Stimulated activated CD4-positive, alpha-beta T cell treated with anti-CD3 and anti-CD28 coated beads, Interleukin-4, amount 100 ng/mL, for 48 hours (primary cell): ENCODE data around the gene DBN1.

Experiments
- DNase-seq, 2 donors: peaks; one replicate each; pipeline ENCODE4 v3.0.0-alpha.2; 2020; ENCODE audit warnings: low read depth in 2 of 2

The DBN1 gene

DNA sequence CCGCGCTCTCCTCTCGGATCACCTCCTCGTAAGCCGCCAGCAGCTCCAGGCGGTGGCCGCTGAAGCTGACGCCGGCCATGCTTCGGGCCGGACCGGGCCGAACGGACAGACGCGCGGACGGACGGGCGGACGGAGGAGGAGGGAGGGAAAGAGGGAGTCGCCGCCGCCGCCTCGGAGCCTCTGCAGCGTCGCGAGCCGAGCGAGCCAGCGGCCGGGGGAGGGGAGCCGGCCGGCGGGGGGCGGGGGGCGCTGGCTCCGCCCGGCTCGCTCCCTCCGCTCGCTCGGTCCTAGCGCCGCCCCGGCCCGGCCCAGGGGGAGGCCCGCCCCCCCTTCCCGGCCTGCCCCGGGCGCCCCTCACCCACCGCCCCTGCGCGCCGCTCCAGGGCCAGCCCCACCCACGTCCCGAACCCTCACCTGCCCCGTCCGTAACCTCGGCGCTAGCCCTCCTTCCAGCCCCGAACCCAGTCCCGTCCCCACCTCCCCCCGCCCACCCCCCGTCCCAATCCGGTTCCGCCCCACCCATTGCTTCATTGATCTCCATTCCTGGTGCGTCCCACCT, at the start of gene DBN1:
DBN1 (minus strand) TSS at position 192 of the 559 bp plus-strand sequence; CDS start at position 79, 113 bp downstream.
- no peak for DNase-seq

DNA sequence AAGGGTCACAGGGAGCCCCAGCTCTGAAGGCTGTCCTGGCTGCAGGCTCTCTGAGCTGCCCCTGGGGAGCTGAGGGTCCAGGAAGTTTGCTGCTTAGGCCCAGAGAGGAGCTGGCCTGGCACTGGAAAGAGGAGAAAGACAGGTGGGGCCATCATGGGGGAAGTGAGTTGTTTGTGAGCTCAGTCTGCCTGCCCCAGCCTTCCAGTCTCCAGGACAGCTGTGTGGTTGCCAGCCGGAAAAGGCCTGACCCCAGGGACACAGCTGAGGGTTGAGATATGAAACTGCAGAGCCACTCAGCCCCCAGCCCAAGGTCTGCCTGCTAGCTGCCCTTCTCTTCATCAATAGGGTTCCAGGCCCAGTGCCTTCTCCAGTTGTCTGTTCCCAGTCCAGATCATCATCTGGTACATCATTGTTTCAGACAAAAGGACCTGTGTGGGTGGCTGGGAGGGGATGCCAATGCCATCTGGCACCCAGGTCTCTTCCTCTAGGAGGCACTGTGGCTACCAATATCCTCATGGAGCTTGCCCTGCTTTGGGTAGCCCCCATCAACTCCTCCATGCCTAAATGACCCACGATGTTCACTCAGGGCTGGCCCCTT, 47.6 kb upstream of the DBN1 start:
- no peak for DNase-seq

DNA sequence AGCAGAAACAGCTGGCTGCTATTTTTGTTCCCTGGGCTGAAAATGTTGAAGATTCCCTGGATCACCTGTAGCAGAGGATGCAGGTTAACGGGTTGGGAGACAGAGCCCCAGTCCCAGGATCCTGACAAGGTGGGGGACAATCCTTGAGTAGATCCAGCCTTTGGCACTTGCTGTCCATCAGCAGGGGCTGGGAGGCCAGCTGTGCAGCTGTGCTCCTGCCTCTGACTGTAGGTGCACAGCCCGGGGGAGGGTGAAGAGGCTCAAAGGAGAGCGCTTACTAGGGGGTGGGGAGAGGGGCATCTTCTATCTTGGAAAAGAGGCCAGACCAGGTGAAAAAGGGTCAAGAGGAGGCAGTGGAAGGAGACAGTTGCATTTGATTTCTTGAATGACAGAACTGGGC, 46.8 kb upstream of the DBN1 start:
- no peak for DNase-seq

DNA sequence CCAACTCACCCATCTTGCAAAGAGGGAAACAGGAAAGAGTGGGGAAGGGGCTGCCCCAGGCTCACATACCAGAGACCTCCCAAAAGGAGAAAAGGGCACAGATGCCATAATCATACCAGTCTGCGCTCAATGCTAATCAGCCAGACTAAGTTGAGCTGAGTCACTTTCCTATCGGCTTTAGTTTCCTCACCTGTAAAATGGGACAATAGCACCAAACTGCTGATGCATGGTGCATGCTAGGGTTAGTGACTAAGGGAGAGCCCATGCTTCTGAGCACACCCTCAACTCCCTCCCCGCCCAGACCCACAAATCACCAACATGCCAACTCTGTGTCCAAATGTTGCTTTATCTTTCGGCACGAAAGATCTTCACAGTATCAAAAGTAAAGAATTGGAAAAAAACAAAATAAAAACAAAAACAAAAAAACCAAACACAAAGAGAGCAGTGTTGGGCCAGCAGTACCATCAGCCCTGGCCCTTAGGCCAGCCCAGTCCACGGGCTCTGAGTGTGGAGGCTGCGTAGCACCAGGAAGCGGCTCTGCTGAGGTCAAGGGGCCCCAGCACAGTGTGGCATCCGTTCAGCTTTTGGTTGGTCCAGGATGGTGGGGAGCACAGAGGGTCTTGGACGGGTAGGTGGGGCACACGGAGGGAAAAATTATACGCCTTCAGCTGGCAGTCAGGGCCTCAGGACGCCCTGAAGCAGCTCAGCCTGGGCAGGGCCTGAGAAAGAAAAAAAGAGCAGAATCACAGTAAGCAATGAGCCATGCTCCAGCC, 46.2 kb upstream of the DBN1 start:
- no peak for DNase-seq

DNA sequence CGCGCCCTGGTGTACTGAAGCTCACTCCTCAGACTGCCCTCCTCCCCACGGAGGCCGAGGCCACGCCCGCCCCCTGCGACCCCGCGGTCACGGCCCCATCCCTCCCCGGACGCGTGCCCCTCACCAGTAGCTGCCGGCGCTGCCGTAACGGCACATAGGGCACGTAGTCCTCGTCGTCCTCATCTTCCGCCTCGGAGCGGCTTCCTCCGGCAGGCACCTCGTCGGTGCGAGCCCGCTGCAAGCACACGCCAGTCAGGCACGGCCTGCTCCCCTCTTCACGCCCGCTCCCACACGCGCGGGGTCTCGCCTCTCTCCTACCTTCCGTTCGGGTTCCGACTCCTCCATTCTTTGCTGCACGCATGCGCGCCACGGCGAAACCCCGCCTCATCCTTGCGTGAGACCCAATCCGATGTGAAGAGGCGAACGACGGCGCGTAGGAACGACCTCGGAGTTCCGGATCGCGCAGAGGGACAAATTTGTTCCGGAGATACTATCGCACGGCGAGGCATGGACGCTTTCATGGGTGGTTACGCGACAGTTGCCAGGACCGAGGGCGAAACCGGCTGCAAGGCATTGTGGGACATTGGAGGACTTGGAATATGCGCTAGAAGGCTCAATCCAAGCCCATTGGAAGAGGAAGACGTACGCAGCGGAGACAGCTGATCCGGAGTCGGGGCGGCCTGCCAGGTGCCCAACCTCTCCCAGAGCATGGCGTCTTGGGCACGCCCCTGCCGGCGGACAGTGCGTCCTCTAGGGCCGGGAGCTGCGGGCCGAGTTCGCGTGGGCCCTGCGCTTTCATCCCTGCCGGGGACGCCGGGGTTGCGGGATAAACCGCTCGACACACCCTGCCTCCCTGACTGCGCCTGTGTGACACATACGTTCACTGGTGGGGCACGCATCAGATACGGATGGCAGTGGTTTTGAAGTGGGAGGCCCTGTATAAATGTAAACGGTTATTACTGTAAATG, 43.5 kb upstream of the DBN1 start, which contains the start of gene DDX41:
DDX41 (minus strand) TSS at position 361 of the 968 bp plus-strand sequence; CDS start at position 345, 16 bp downstream.
- peak; percentile 92 to 95 for DNase-seq

DNA sequence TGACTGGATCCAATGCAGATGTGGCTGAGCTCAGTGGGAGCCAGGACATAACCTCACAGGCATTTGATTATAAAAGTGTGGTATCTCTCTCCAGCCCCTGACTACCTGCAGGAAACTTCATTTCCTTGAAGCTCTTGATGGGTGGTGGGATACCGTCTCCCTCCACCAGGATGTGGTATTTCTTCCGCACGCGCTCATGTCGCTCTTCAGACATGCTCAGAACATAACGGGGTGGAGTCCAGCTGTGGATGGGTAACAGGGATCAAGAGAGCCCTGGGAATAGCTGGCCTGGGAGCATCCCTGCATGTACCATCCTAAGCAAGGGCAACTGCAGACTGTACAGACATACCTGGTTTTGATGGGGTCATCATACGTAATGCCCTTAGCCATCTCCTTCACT, 42.1 kb upstream of the DBN1 start:
- no peak for DNase-seq

DNA sequence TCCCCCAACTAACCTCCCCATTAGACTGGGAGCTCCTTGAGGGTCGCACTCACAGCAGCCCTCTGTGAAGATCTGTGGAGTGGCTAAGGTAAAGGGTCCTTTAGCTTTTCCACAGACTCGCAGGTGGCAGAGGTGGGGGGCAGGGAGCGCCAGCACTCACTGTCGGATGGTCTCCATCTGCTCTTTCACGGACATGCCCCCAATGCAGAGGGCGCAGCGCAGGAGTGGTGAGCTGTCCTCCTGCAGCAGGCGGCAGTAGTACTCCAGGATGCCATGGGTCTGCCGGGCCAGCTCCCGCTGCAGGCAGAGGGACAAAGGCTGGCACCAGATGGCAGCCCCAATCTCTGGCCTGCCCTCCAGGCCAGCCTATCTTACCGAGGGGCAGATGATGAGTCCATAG, 41.1 kb upstream of the DBN1 start:
- no peak for DNase-seq

DNA sequence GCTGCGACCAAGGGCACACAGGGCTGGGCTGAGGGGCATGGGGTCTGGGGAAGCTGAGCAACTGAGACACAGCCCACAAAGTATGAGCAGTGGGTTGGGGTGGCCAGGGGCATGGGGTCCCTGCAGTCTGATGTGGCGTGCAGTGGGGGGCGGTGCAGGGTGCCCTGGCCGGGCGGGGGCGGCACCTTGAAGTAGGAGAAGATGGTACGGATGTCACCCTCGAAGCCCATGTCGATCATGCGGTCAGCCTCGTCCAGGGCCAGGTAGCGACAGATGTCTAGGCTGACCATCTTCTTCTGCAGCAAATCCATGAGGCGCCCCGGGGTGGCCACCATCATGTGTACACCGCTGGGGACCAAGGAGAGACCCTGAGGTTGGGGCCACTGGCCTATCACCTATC, 40.1 kb upstream of the DBN1 start:
- DNase-seq, result no peak

DNA sequence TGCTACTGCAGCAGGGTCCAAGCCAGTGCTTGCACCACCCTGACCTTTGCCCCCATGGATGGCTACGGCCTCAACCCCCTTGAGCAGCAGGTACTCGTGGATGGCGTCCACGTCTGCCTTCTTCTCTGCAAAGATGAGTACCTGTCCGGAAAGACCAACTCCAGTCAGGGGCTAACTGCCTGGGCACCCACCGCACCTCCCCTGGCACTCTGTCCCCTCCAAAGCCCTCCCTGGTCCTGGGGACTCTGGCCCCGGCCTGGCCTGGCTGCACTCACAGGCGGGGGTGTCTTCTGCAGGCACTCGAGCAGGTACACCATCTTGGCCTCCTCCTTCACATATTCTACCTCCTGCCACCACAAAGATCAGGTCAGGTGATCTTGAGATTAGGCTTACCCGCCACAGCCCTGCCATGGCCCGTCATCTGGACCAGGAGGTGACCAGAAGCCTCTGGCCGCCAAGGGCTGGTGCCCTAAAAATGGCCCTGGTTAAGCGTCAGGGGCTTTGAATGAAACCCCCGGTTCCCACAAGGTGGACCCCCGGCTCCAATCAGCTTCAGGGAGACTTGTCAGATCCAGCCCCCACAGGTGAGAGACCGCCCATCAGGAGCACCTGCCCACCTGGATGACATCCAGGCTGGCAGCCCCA, 39.4 kb upstream of the DBN1 start:
- no peak for DNase-seq

DNA sequence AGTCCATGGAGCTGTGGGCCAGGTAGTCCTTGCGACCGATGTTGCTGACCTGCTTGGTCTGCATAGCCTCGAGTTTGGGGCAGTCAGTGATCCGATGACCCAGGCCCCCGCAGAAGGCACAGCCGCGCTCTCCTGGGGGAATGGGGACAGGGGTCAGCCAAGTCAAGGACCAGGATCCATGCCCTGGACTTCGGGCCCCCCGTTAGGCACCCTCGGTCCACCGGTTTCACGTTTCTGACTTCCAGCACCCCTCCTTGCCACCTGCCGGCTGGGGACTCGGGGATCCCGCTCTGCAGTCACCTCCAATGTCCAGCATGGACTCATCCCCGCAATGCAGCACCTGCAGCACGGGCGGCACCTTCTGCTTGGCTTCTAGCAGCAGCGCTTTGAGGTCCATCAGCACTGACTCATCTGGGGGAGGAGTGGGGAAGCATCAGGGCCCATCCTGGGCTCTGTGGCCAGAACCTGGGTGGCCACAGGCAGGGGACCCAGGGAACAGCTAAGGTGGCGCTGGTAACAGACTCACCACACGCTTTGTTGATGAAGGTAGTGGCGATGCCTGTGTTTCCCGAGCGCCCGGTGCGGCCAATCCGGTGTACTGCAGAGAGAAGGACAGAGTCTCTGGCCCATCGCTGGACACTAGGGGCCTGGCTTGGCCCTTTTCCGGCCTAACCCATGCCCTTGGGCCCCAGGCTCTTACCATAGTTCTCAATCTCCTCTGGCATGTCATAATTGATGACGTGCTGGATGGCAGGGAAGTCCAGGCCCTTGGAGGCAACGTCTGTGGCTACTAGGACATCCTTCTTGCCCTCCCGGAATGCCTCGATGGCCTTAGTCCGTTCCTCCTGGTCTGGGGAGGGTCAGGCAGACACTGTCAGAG, 38.6 kb upstream of the DBN1 start:
- no peak for DNase-seq

DNA sequence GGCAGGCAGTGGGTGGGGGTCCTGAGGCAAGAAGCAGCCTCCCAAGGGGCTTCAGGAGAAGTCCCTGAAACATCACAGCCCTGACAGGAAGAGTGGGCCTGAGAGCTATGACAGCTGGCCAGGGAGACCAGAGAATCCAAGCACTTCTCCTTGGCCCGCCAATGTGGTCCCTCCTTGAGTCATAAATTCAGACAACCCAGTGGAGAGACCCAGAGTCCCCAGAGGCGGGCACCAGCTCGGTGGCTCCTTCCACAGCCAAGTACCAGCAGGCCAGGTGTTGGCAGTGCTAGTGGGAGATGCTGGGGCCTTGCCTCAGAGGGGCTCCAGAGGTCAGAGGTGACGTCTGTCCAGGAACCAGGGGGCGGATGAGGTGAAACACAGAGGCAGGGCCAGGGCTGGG, 37.7 kb upstream of the DBN1 start:
- DNase-seq, result no peak

DNA sequence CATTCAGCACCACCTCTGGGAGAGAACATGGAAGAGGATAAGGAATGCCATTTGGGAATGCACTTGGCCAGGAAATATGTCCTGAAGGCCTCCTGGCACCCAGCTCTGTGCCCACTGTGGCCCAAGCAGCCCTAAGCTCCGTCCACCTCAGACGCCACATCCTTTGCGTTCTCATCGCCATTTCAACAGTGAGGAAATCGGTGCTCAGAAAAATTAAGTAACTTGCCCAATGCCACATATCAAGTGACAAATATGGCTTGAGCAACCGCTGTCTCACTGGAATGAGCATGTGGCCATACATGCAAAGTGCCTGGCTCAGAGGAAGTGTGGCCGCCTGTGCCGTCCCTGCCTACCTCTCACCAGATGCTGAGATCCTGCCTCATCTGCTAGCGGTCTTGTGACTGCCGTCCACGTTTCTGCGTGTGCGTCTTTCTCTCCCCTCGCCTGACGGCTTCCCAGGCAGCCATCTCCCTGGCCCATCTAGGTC, 37.2 kb upstream of the DBN1 start:
- no peak for DNase-seq

DNA sequence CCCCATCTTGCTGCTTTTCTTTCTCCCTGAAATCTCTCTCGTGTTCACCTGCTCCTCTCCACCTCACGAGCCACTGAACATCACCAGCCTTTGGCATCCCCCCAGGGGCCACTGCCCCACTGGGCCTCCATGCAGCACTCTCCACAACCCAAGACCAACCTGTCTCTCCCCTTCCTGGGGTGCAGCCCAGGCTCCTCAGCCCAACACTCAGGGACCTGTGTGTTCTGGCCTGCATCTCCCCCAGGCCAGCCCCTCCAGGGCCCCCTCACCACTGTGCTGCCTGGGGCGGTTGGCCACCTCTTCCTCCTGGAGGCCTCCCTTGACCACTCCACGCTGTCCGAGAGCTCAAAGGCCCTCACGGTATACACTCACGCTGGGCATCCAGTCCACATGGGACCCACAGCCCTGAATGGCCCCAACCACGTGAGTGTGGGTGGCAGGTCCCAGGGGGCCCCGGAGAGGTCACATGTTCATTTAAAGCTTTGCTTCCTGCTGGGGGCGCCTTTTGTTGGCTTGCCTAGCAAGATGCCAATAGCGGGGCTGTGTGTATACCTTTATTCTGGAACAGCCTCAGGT, 36.6 kb upstream of the DBN1 start:
- no peak for DNase-seq

DNA sequence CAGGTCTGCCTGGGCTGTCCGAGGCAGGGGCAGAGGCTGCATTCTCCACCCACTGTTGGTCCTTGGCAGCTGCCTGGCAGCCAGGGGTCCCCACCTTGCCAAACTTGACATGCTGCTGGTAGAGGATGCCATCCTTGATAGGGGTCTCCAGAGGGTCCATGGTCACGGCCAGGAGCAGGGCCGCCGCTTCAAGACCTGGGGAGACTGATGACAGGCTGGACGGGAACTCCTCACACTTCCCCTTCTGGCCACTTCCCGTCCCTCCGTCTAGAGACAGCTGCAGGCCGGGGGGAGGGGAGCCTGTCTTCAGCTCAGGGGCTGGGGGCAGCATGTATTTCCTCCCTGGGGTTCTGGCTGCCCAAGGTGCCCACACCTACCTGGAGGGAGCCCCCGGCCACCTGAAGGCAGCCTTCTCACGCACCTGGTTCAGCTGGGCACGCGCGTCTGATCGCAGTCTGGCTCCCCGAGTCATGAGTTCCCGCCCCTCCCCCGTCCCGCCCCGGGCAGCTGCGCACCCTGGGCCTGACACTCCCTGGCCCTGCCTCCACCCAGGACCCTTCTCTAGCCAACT, 36.0 kb upstream of the DBN1 start, which contains the start of gene DOK3:
DOK3 (minus strand) TSS at position 446 of the 571 bp plus-strand sequence; CDS start at position 160, 286 bp downstream.
- DNase-seq, result no peak

DNA sequence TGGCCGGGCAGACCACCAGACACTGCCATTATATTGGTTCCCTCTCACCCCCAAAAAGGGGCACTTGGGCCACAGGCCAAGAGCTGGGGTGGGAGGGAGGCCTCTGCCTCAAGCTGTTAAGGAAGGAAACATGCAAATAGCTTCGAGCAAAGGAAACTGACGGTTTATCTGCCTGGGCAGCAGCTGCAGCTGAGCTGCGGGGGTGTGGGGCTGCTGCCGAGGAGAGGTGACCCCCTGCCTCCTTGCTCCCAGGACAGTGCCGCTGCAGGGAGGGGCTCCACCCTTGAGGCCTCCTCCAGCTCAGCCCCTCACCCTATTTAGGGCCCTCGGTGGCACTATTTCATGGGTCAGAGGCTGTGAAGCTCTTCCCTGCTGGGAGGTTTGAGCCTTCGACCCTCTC, 35.4 kb upstream of the DBN1 start:
- no peak for DNase-seq

DNA sequence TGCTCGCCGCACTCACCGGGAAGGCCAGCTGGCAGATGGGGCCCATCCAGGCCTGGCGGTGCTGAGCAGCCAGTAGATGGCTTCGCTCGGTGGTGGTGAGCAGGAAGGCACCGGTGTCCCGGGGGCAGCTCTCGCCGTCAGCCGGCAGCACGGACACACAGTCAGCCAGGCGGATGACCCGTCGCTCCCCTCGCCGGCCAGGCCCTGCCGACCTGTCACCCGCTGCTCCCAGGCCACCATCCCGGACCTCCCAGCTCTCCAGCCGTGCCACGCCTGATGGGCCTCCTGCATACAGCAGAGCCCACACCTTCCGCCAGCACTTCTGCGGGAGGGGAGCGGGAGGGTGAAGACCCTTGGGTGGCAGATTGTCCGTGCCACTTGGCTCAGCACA, 34.8 kb upstream of the DBN1 start:
- DNase-seq, result no peak

DNA sequence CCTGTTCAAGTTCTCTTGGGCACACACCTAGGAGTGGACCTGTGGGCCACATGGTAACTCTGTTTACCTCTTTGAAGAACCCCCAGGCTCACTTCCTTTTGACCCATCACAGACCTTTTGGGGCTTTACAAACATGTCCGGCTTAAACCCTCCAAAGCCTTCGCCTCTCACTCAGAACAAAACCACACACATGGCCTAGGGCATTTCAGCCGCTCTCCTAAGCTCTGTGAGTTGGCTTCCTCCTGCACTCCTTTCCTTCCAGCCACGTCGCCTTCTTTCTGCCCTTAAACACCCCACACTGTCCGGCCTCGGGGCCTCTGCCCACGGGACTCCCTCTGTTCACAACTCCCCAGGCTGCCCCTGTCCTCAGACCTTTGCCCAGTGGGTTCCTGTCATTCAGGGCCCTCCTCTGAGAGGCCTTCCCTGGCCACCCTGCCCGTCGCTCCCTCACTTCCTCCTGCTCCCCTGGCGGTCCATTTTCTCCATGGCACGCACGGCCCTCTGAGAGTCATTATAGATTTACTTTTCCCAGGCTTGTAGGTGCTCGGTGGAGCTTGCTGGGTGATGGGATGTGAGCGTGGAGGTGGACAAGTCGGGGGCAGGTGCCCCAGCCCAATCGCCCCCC, 34.3 kb upstream of the DBN1 start:
- DNase-seq, result no peak

DNA sequence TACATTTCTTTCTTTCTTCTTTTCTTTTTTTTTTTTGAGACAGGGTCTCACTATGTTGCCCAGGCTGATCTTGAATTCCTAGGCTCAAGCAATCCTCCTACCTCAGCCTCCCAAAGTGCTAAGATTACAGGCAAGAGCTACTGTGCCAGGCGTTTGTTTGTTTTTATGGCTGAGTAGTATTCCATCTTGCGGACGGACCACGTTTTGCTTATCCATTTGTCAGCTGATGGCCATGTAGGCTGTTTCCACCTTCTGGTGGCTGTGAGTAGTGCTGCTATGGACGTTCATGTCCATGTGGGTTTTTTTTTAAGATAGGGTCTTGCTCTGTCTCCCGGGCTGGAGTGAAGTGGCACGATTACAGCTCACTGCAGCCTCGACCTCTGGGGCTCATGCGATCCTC, 33.7 kb upstream of the DBN1 start:
- no peak for DNase-seq

DNA sequence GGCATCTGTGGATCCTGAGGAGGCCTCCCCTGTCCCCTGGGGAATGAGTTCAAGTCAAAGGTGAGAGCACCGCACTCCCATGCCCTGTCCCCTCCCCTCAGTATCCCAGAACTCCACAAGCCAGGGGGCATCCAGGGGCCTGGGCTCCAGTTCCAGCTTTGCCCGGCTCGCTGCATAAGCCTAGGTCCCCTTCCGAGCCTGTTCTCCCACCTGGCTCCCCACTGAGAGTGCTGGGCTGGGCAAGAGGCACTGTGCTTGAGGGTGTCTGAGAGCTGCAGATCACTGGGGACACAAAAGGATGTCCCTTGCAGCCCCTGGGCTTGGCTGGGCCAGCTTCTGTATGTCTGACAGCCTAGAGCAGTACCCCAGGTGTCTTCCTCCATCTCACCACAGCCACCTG, 31.6 kb upstream of the DBN1 start:
- no peak for DNase-seq
